Left lung (tissue), 10 donors: ENCODE data around the gene PSMD11. TPM values are rescaled to one million over a fixed set of nuclear protein-coding genes. Genes with fewer than 3 reads are reported as not detected.
"Not testable (repeated sequence)": the region's sequence is repeated elsewhere in the genome, so short reads cannot be mapped to it uniquely, and the experiment has no call there.

Experiments
- ATAC-seq: fragments of 200-7000 bp; cut with Tn5 transposase; one replicate; pipeline ENCODE4 v1.9.1; 2020; ENCODE audit warnings: moderate library complexity
- DNase-seq, 4 donors: peaks; one replicate each; pipeline ENCODE4 v3.0.0-alpha.2; 2013 to 2020
- H3K27ac ChIP-seq, 2 donors: fragments of 200-600 bp; sonication (generic) in 1 of 2; one replicate each; pipeline versions ENCODE4 v1.5.0 to v1.8.0; 2020 to 2021
- H3K27me3 ChIP-seq, 2 donors: fragments of 200-600 bp; sonication (generic) in 1 of 2; one replicate each; pipeline versions ENCODE4 v1.5.0 to v1.8.0; 2020 to 2021
- H3K36me3 ChIP-seq, 2 donors: fragments of 200-600 bp; sonication (generic) in 1 of 2; one replicate each; pipeline versions ENCODE4 v1.5.0 to v1.8.0; 2020 to 2021
- H3K4me1 ChIP-seq, 2 donors: fragments of 200-600 bp; one replicate each; pipeline ENCODE4 v1.8.0; 2021
- H3K4me3 ChIP-seq, 2 donors: fragments of 200-600 bp; sonication (generic) in 1 of 2; one replicate each; pipeline versions ENCODE4 v1.5.0 to v1.8.0; 2020 to 2021; ENCODE audit warnings: mild to moderate bottlenecking in 1 of 2
- H3K9me3 ChIP-seq, 2 donors: fragments of 200-600 bp; sonication (generic) in 1 of 2; one replicate each; pipeline versions ENCODE4 v1.5.0 to v1.8.0; 2020 to 2021
- intact Hi-C, 2 donors: fragments of 100-400 bp; cut with DNase I; formaldehyde crosslinking; loops; one replicate each; pipeline versions ENCODE4 v1.11.2 to v1.14.2; 2022
- polyA plus RNA-seq, 6 donors: library from polyadenylated mRNA; unstranded; fragments of 120-200 nt; gene quantifications; one replicate each; pipeline ENCODE4 v1.2.1, GENCODE V29; 2013; ENCODE audit not compliant: insufficient read length in 6 of 6
- total RNA-seq, 2 donors: library from RNA; stranded (reverse); fragmentation: NEBNext Ultra II Directional; extraction: Animal tissue kit (Norgen Biotek cat#: 25700); gene quantifications; one replicate each; pipeline ENCODE4 v1.2.1, GENCODE V29; 2021
- TF ChIP-seq, protein P1 (sequence below), 2 donors: fragments of 200-600 bp; sonication (generic) in 1 of 2; IDR thresholded peaks; one replicate each; pipeline versions ENCODE4 v1.5.0 to v1.8.0; 2021; ENCODE audit warnings: antibody characterized with exemption in 2 of 2
- donor health status: DM: no; HTN: yes; CAD: no.
- donor health status: DM: no; HTN: no; CAD: no.

The PSMD11 gene
- total and polyA plus RNA-seq, 8 donors: 67.4 to 115 (median 82.8) TPM

DNA sequence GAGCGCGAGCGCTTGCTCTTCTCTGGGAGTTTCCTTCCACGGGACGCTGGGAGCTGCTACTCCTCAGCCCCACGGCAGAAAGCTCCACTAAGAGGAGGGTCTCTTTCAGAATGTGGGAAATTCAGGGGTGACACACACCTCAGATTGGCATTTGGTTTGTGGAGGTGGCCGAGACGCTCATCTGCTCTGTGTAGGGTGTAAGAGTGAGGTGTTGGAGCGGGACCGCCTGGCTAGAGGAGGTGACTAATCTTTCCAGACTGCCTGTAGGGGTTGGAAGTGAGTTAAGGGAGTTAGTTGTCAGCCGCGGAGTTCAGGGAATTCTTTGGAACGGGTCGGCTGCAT is 735 bp downstream of the PSMD11 start:
- TF ChIP-seq, protein P1, sequence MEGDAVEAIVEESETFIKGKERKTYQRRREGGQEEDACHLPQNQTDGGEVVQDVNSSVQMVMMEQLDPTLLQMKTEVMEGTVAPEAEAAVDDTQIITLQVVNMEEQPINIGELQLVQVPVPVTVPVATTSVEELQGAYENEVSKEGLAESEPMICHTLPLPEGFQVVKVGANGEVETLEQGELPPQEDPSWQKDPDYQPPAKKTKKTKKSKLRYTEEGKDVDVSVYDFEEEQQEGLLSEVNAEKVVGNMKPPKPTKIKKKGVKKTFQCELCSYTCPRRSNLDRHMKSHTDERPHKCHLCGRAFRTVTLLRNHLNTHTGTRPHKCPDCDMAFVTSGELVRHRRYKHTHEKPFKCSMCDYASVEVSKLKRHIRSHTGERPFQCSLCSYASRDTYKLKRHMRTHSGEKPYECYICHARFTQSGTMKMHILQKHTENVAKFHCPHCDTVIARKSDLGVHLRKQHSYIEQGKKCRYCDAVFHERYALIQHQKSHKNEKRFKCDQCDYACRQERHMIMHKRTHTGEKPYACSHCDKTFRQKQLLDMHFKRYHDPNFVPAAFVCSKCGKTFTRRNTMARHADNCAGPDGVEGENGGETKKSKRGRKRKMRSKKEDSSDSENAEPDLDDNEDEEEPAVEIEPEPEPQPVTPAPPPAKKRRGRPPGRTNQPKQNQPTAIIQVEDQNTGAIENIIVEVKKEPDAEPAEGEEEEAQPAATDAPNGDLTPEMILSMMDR (IDR thresholded peaks at IDR 0.05): no peak
- H3K9me3 ChIP-seq: no peaks in the 10 kb centered on the region
- H3K4me3 ChIP-seq: peak overlapping the region; percentile 86 to 100
- no peaks in the 10 kb centered on the region for H3K27me3 ChIP-seq
- peaks cover 4 to 33% of the 10 kb centered on the region in 2 donors for H3K36me3 ChIP-seq
- ATAC-seq: peak; percentile 70
- peaks cover 10 to 22% of the 10 kb centered on the region in 2 donors for H3K4me1 ChIP-seq
- peak overlapping the region; percentile 40 to 86 for H3K27ac ChIP-seq
- intact Hi-C loops: no loop called here
- peak in 2 of 4 donors; percentile 11 to 21 for DNase-seq

DNA sequence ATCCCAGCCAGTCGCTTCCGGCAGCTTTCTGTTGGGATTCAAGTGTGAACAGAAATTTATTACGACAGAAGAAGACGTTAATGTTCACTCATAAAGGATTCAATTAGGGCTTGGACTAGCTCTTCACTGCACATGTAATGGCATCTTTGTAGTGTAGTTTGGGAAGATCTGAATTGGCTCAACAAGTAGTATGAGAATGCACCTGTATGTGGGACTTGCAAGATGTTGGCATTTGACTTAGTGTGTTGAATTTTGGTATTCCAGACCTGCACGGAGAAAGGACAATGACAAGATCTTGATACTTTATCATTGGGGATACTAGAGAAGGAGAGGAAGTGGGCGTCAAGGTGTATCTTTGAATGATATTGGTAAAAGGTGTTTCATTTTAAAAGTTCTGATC is 1.2 kb downstream of the PSMD11 start:
- intact Hi-C loops: no loop called here
- Histone ChIP-seq H3K36me3 (peaks cover 4 to 37% of the 10 kb centered on the region in 2 donors), H3K27ac (peak overlapping the region in 1 of 2 donors; percentile 86)

DNA sequence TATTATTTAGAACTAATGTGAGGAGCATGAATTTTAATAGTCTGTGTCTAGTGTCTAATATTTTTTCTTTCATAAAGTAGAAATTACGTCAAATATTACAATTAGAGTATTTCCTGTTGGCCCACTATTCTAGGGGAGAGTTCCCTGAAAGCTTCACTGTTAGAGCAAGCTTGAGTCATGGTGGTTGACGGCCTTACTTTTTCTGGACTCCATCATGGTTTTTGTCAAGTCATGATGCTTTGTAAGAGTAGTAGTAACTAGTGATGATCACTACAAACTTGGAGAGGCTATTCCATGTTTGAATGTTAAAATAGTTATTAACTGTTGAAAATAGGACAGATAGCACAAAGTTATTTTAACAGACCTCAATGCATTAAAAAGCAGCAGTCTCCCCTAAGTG is 1.7 kb downstream of the PSMD11 start:
- H3K4me3 ChIP-seq: peak overlapping the region in 1 of 2 donors; percentile 100
- intact Hi-C loops: no loop called here

More for the DNA sequence above, 1.2 kb downstream of the PSMD11 start:
- DNase-seq: no peak
- H3K9me3 ChIP-seq: no peaks in the 10 kb centered on the region
- TF ChIP-seq, protein P1 (IDR thresholded peaks at IDR 0.05): no peak
- ATAC-seq: no peak
- H3K27me3 ChIP-seq: no peaks in the 10 kb centered on the region
- peak overlapping the region; percentile 86 to 100 for H3K4me3 ChIP-seq
- H3K4me1 ChIP-seq: peaks cover 10 to 22% of the 10 kb centered on the region in 2 donors

DNA sequence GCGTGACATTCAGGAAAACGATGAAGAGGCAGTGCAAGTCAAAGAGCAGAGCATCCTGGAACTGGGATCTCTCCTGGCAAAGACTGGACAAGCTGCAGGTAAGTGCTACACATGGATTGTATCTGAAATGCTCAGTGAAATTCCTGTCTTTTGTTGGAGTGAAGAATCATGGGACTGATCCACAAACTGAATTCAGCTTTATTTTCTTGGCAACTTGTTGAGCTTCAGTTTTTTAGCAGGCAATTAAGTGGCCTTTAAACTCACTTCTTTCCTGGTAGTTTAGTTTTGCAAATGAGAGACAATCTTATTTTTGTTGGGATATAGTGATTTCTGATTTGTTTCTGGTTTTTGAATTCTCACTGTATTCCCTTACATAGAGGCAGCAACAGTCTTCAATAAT is 2.6 kb downstream of the PSMD11 start:
- no peak for DNase-seq
- Histone ChIP-seq H3K4me3 (no peak overlapping the region), H3K27me3 (no peaks in the 10 kb centered on the region), H3K4me1 (peaks cover 10 to 22% of the 10 kb centered on the region in 2 donors), H3K27ac (no peak overlapping the region), H3K9me3 (no peaks in the 10 kb centered on the region), H3K36me3 (peaks cover 4 to 52% of the 10 kb centered on the region in 2 donors)
- no peak for ATAC-seq
- TF ChIP-seq, protein P1 (IDR thresholded peaks at IDR 0.05): no peak
- intact Hi-C loops: no loop called here

More for the DNA sequence above, 1.7 kb downstream of the PSMD11 start:
- peaks cover 10 to 22% of the 10 kb centered on the region in 2 donors for H3K4me1 ChIP-seq
- DNase-seq (no peak), ATAC-seq (no peak)
- no peak overlapping the region for H3K27ac ChIP-seq
- H3K9me3 ChIP-seq: no peaks in the 10 kb centered on the region
- H3K36me3 ChIP-seq: peaks cover 4 to 42% of the 10 kb centered on the region in 2 donors
- no peaks in the 10 kb centered on the region for H3K27me3 ChIP-seq
- TF ChIP-seq, protein P1 (IDR thresholded peaks at IDR 0.05): no peak

DNA sequence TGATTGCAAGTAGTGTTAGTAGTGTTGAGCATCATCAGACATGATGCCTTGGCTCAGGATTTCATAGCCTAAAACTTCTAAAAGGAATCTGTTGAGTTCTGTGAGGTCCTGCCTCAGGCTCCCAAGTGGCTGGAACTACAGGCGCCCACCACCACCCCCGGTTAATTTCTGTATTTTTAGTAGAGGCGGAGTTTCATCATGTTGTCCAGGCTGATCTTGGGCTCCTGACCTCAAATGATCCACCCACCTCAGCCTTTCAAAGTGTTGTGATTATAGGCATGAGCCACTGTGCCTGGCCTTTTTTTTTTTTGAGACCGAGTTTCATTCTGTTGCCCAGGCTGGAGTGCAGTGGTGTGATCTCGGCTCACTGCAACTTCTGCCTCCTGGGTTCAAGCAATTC is 5.7 kb downstream of the PSMD11 start:
- DNase-seq (no peak), ATAC-seq (no peak)
- Histone ChIP-seq H3K4me3 (no peak overlapping the region), H3K36me3 (peaks cover 4 to 82% of the 10 kb centered on the region in 2 donors), H3K9me3 (no peaks in the 10 kb centered on the region), H3K27me3 (no peaks in the 10 kb centered on the region), H3K27ac (no peak overlapping the region), H3K4me1 (peaks cover 10 to 19% of the 10 kb centered on the region in 2 donors)
- intact Hi-C loops: no loop called here
- TF ChIP-seq, protein P1 (IDR thresholded peaks at IDR 0.05): no peak

DNA sequence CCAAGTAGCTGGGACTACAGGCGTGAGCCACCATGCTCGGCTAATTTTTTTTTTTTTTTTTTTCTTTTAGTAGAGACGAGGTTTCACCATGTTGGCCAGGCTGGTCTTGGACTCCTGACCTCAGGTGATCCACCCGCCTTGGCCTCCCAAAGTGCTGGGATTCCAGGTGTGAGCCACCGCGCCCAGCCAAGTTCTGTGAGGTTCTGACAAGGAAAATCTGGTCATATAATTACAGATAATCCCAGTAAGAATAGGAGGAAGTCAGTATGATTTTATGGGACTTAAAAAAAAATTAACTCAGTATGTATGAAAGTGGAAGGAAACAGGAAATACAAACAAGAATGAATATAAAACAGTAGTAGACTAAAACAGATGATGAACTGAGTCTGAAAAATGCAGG is 6.1 kb downstream of the PSMD11 start:
- Histone ChIP-seq H3K4me1 (peaks cover 10 to 17% of the 10 kb centered on the region in 2 donors), H3K36me3 (peaks cover 4 to 86% of the 10 kb centered on the region in 2 donors)
- H3K27ac ChIP-seq, intact Hi-C loops, H3K27me3 ChIP-seq, ATAC-seq, DNase-seq, H3K9me3 ChIP-seq, H3K4me3 ChIP-seq: not testable (repeated sequence)
